Measurements from ENCODE around the gene WDFY2.
"Not testable (repeated sequence)": the region's sequence is repeated elsewhere in the genome, so short reads cannot be mapped to it uniquely, and the experiment has no call there.

The WDFY2 gene, protein sequence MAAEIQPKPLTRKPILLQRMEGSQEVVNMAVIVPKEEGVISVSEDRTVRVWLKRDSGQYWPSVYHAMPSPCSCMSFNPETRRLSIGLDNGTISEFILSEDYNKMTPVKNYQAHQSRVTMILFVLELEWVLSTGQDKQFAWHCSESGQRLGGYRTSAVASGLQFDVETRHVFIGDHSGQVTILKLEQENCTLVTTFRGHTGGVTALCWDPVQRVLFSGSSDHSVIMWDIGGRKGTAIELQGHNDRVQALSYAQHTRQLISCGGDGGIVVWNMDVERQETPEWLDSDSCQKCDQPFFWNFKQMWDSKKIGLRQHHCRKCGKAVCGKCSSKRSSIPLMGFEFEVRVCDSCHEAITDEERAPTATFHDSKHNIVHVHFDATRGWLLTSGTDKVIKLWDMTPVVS

DNA sequence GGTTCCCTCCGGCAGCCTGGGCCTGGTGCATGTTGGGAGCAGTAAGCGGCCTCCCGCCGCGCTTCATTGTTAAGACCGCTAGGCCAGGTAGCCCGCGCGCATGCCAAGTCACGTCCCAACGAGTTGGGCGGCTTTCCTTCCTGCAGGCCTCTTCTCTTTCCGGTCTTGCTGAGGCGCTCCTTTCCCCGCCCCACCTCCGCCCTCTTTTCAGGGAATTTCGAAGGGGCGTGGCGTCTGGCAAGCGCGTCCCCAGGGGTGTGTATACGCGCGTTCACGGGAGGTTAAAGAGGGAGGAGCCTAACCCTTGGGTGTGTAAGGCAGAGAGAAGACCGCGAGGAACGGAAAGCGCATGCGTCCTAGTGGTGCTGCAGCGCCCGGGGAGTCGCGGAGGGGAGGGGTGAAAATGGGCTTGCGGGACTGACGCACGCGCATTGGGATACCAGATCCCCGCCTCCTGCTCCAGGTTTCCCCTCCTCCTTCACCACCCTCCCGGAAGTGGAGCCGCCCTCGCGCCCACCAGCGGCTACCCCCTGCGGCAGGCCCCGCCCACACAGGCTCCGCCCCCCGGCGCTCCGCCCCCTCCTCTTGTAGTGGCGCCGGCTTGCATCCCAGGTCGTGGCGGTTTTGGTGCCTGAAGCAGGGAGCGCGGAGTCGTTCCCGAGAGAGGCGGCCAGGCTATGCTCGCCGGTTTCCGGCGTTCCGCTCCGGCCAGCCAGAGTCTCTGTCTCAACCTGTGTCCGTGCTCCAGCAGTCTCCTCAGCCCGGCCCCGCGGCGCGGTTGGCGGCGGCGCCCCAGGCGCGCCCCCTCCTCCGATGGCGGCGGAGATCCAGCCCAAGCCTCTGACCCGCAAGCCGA lies at the start of gene WDFY2:
Gene WDFY2 (plus strand): TSS at position 588 of the 856 bp plus-strand sequence. CDS start 226 bp downstream, at position 814.
- peak; percentile 100 for DNase-seq

DNA sequence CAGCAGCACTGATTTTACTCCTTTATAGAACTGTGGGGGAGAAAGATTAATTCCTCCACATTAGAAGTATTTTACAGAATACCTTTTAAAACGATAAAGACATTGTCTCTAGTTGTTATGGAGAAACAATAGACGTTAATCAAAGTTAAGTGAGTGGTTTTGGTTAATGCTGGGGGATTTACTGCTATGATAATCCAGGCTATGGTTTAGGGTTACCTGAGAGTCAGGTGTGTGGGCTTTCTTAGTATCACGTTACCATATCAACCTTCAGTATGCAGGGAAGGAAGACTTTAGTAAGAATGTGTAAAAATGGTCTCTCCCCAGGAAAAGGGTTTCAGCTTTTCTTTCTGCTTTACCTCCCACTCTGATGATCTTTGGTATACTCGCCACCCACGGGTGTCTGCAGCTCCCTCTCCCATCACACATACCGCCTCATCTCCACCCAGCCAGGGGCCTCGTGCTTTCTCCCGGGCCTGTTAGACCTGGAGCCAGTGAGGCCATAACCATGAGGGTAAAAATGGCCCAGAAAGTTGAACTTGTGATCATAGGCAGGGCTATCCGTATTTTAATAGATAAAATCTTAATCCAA lies 45.6 kb upstream of the WDFY2 start:
- DNase-seq = no peak

DNA sequence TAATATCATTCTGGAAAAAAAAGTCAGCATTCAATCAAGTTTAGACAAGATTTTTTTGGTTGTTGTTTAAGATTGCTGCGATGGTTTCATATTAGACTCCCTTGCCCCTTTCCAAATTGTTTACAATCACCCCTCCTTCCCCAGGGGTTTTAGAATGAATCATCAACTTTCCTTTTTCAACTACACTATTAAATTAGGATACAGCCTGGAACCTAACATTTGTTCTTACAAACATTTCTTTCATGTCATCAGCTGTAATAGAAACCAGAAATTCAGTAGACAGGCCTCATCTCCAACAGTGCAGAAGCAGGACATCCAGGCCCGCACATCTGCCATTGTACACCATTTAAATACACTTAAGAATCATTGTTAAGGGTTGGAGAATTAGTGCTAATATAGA lies 44.4 kb upstream of the WDFY2 start:
- DNase-seq = no peak

DNA sequence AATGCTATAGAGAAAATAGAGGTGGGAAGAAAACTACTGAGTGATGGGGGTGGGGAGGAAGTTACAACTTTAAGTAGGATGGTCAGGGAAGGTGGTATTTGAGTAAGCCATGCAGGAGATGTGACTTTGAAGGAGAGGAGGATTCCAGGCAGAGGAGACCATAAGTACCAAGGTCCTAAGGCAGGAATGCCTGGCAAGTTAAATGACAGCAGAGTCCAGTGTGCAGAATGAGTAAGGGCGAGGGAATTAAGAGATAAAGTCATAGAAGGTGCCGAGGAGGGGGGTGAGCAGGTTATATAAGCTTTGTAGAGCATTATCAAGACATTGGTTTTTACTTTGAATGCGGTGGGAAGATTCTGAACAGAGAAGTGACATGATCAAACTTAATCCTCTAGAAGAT lies 43.2 kb upstream of the WDFY2 start:
- DNase-seq = no peak

DNA sequence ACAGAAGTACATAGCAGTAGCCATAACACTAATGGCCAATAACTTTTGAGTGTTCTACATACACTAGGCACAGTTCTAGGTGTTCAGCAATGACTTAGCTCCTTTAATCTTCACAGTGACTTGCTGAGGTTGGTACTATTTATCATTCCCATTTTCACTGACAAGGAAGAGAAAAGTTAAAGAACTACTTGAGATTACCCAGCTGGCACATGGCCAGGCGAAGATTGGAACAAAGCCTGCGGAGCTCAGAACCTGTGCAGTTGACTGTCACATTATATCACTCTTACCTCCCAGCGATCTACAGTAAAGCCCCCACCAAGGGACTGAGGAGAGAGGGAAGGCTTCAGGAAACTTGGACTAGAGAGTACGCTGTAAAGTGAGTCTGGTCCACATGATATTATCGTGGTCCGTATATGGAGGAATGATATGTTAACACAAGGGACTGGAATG lies 42.4 kb upstream of the WDFY2 start:
- peak; percentile 39 for DNase-seq

DNA sequence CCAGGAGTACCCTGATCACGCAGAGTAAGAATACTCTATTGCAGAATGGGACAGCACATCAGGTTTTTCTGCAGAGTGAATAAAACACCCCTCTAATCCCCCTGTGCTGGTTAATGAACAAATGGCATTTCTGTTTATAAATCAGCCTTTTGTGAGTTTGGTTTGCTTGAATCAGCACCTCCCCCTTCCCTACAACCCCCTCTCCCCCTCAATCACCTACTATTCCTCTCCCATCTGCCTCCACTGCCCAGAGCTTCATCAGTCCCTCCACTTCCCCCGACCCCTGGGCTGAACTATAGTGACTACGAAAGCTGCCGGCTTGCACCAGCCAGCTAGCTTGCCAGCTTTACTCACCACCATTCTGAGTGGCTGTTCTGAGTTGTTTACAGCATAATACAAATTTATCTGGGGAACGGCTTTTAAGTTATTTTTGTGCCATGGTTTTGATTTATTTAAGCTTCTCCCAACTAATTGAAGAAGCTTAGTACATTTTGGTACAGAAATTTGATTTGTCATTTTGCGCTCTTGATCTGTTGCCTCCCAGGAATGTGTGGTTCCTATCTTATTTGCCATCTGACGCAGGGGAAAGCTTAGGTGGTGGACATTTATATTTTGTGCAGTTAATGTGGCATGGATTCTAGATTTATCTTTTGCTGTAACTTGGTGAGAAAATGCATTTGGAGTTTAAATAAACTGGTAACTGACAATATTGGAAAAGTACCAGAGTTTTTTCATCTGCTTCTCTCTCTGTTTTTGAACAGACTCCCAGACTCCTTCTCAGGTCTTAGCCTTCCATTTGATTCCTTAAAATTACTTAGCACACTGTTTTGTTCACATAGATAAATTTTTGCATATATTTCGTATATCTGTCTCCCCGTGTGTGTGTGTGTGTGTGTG lies 41.7 kb upstream of the WDFY2 start:
- DNase-seq = peak; percentile 48

DNA sequence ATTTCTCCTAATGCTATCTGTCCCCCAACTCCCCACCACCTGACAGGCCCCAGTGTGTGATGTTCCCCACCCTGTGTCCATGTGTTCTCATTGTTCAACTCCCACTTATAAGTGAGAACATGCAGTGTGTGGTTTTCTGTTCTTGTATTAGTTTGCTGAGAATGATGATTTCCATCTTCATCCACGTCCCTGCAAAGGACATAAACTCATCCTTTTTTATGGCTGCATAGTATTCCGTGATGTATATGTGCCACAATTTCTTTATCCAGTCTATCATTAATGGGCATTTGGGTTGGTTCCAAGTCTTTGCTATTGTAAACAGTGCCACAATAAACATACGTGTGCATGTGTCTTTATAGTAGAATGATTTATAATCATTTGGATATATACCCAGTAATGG lies 38.8 kb upstream of the WDFY2 start:
- not testable (repeated sequence) for DNase-seq

DNA sequence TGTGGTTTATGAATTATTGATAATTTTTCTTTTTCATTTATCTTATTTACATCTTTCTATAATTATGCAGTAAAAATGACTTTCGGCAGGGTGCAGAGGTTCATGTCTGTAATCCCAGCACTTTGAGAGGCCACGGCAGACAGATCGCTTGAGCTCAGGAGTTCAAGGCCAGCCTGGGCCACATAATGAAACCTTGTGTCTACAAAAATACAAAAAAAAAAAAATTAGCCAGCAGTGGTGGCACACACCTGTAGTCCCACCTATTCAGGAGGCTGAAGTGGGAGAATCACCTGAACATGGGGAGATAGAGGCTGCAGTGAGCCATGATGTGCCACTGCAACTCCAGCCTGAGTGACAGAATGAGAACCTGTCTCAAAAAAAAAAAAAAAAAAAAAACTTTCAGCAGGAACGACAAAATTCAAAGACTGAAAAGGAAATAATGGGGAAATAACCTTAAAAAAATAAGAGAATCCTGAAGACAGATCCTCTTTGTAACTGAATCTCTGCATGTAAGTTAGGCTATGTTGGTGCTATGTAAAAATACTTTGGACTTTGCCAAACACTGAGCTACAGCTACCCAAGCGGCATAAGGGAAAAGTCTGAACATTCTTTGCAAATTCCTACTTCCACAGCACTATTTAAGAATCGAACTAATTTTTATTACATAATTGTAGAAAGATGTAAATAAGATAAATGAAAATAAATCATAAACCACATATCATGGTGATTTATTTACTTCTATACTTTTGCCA lies 36.7 kb upstream of the WDFY2 start:
- DNase-seq = no peak

DNA sequence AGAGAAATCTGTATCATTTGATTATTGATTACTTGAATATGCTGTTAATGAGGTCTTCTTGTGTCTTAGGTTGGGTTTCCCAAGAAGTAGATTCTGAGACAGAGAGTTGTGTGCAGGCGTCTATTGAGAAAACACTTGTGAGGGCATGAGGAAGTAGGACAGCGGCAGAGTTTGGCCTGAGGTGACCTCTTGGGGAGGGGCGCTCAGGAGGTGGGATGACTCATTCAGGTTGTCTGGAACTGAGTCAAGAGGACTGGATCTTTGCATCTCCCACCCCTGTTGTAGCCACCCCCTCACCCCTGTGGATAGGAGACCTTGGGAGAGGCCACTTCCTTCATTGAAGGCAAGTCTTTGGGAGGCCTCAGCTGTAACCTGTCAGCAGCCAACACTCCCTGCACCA lies 35.2 kb upstream of the WDFY2 start:
- DNase-seq = peak; percentile 61

DNA sequence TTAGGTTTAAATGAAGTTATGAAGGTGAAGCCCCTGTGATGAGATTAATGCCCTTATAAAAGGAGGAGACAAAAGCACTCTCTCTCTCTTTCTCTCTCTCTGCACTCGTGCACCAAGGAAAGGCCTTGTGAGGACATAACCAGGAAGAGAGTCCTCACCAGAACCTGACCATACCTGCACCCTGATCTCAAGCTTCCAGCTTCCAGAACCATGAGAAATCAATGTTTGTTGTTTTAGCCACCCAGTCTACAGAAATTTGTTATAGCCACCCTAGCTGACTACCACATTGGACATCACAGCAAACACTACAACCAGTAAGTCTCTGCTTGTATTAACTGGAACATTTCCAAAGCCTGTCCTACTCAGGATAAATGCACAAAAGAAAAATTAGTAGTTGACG lies 34.7 kb upstream of the WDFY2 start:
- DNase-seq = no peak

DNA sequence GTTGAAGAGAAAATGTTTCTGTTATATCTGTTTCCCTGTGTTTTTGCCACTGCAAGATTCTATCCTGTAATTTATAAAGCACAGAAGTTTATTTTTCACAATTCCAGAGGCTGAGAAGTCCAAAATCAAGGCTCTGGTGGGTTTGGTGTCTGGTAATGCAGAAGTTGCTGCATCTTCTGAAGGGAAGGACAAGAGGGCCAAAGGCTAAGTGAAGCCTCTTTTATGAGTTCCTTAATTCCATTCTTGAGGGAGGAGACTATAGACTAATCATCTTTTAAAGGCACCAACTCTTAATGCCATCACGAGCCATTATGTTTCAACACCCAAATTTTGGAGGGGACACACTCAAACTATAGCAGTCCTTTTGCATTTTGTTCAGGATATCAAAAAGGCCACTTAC lies 34.1 kb upstream of the WDFY2 start:
- DNase-seq = no peak

DNA sequence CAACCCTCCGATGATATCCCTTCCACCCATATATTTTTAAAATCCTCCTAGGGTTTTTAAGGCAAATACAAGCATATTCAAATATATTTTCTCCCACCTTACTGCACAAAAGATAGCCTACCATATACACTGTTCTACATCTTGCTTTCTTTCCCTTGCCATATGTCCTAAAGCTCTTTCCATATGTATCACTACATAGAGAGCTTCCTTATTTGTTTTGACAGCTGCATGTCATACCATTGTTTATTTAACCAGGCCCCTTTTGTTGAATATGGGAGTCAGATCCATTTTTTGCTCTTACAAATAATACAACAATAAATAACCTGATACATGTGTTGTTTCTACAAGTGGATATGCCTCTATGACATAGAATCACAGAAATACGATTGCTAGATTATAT lies 32.8 kb upstream of the WDFY2 start:
- no peak for DNase-seq

DNA sequence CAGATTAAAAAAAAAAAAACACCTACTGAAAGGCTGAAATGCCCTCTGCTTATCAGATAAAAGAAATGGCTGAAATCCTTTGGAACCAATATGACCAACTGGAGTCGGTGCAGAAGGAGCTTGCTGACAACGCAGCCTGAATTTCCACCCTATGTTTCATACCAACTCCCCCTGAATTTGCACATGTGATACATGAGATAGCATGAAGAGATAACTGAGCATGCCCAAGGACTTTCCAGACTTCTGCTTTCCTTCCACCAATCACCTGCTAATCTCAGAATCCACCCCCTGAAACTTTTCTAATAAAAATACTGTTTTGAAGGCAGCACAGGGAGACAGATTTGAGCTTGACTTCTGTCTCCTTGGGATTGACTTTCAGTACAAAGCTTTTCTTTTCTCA lies 32.2 kb upstream of the WDFY2 start:
- peak; percentile 78 for DNase-seq

DNA sequence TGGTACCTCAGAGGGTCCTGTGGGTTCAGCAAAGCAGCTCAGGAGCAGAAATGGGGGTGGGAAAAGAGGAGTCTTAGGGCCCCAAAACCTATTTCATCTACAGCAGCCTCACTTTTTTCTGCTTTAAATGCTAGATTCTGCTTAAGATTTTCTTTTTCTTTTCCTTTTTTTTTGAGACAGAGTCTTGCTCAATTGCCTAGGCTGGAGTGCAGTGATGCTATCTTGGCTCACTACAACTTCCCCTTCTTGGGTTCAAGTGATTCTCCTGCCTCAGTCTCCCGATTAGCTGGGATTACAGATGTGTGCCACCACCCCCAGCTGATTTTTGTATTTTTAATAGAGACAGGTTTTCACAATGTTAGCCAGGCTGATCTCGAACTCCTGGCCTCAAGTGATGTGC lies 30.7 kb upstream of the WDFY2 start:
- peak; percentile 43 for DNase-seq

DNA sequence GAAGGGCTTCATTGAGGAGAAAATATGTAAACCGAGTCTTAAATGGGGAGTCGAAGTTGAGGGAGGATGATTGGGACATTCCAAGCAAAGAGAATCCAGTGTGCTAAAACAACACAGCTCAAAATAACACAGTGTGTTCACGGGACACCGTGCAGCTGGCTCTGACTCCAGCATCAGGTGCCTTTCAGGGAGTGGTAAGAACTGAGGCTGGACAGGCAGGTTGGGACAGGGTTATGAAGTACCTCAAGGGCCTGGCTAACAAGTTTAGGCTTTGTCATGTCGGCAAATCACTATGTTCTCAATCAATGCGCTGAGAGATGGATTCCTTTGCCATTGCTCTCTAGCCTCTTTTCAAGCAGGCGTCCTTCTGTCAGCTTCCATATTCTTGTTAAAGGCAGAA lies 27.5 kb upstream of the WDFY2 start:
- DNase-seq = no peak

DNA sequence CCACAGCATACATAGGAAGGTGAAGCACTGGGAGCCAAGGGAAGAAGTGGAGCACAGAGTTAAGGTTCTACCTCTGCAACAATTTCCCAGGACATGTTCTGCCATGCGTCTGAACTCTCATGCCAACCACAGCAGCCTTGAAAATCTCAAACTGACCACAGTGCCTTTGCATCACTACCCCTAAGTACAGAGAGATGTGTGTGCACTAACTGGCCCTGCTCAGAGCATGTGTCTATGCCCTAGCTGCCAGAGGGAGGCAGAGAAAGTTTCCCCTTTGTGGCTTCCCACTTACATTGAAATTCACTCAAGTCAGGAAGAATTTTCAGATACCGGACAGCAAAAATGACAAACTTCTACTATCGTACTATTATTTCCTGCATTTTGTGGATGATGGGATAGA lies 26.8 kb upstream of the WDFY2 start:
- no peak for DNase-seq

DNA sequence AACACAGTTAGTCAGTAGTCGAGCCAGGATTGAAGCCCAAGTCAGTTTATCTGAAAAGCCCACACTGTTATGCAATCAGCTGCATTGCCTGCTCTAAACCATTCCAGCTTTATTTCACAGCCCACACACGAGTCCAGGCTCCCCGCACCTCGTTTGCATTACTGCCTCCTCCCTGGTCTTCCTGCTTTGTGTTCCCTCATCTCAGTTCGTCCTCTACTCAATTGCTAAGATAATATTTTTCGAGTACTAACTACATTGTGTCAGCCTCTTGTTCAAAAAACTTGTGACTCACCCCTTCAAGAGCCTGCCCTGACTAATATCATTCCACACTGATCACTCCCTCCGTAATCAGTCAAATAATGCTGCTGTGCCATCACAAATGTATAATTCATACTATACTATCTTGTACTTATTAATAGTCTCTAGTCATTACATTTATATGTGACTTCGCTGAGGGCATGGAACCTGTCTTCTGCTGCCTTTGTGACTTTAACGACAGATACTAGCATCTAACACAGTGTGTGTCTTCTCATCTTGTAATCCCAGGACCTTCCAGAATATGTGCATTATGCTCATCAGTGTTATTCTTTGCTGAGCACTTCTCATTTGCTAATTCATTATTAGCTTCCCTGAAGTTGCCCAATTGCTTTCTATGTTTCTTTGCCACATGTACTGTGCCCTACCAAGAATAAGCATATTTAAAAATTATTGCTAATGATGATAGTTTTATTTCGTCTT lies 26.2 kb upstream of the WDFY2 start:
- DNase-seq = no peak

DNA sequence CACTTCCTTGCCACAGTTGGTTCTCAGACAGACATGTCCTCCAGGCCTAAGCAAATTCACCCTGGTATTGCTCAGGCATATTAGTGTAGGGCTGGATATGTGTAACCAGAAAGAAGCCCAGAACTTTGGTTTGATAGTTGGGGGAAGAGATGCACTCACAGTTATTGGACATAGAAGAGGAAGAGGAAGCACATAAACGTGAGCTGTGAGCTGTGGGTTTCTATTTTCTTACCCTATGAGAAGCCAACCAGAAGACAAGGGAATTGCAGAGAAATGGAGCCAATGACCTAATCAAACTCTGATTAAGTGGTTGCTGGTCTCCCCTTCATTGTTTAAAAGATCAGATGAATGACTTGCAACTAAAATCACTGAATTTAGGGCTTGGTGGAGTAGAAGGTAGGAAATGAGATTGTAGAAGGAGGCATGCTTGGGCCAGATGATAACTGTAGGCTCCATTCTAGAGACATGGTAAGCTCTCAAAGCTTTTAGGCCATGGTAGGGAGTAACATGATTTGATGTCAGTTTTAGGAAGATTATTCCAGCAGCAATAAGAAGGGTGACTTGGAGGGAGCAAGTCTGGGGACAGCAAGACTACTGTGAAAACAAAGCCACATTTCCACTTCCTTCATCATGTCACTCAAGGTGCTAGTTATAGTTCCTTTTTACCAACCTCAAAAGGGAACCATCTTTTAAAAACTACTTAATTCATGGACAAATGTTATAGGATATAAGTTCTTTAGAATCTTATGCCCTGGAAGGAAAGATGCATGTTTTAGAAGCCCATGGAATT lies 24.1 kb upstream of the WDFY2 start:
- peak; percentile 44 for DNase-seq

DNA sequence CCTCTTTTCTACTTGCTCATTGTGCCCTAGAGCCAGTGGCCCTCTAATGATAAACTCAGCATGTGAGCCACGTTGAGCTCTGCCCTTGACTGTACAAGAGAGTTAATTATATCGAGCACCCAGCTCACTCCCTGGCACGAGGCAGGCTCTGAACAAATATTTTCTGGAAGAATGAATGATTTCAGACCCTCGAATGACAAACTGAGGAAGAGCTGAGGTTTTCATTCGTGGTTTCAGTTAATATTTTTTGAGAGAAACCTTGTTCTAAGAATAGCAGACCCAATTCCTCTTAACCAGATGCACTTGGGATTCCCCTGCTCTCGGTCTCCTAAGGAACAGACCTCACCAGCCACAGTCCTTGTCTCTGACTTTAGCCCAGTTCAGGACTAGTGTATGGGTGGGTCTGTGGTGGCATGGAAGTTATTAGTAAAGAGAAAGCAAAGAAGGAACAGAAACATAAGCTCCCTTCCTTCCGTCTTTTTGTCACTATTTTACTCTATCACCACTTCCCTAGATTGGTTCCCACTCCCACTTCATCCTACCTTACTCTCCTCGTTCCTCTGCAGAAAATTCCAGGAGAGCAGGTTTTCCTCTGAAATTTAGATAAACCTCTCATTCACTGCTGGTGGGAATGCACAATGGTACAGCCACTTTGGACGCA lies 22.1 kb upstream of the WDFY2 start:
- DNase-seq = no peak

DNA sequence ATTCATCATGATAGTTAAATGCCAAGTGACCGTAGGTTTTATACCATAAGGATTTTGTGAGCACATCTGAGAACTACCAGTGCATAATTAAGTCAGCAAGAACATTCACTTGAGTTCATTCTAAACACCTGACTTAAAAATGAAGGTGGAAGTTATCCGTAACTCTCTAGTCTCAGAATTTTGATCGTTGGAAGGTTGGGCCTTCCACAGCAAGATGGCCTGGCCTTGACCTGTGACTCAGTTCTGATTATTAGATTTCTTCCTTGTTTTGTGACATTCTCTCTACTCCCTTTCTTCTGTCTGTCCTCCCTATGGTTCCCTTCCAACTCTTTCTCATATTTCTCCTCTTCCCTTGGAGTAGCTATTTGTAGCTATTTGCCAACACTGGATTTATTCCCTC lies 20.0 kb upstream of the WDFY2 start:
- no peak for DNase-seq
